SU-DHL-6 (cell line): ENCODE results near the gene GH1.

Experiments
- CTCF ChIP-seq: fragments of 200-600 bp; sonication (generic); IDR thresholded peaks from one replicate; pipeline ENCODE4 v1.5.1; 2017; ENCODE audit warnings: antibody characterized with exemption, mild to moderate bottlenecking, low read length, moderate library complexity; ENCODE audit not compliant: insufficient read depth, poor library complexity, severe bottlenecking
- EZH2phosphoT487 ChIP-seq: fragments of 200-600 bp; sonication (generic), shearing (Covaris generic); conservative IDR thresholded peaks from 2 replicates; pipeline ENCODE4 v1.6.1; 2018; ENCODE audit warnings: mild to moderate bottlenecking, antibody characterized with exemption, low read length, moderate library complexity, mixed read lengths

- TF ChIP-seq EZH2phosphoT487 = no peak
- no peak for TF ChIP-seq CTCF
Measured at GRCh38 chr17:63880706-63881105, 37.9 kb downstream of the GH1 start.
